BLaER1 (cell line): ENCODE results near the gene IFT122.
"Not testable (repeated sequence)": the region's sequence is repeated elsewhere in the genome, so short reads cannot be mapped to it uniquely, and the experiment has no call there.

ENCODE experiments used
- H3K27ac ChIP-seq: shearing (Covaris generic); formaldehyde crosslinking; 2 replicates; pipeline ENCODE4 v1.8.1; 2022
- H3K27me3 ChIP-seq: shearing (Covaris generic); formaldehyde crosslinking; 2 replicates; pipeline ENCODE4 v1.8.1; 2022
- H3K36me3 ChIP-seq: shearing (Covaris generic); formaldehyde crosslinking; 2 replicates; pipeline ENCODE4 v1.8.1; 2022
- H3K4me1 ChIP-seq: shearing (Covaris generic); formaldehyde crosslinking; 2 replicates; pipeline ENCODE4 v1.8.1; 2022
- H3K4me2 ChIP-seq: shearing (Covaris generic); formaldehyde crosslinking; 2 replicates; pipeline ENCODE4 v1.8.1; 2022
- H3K4me3 ChIP-seq: shearing (Covaris generic); formaldehyde crosslinking; 2 replicates; pipeline ENCODE4 v1.8.1; 2022
- H3K9ac ChIP-seq: shearing (Covaris generic); formaldehyde crosslinking; 2 replicates; pipeline ENCODE4 v1.8.1; 2022
- H3K9me3 ChIP-seq: shearing (Covaris generic); formaldehyde crosslinking; 2 replicates; pipeline ENCODE4 v1.8.1; 2022
- H4K20me1 ChIP-seq: shearing (Covaris generic); formaldehyde crosslinking; 2 replicates; pipeline ENCODE4 v1.8.1; 2022
- Cebpa-rat ChIP-seq: shearing (Covaris generic); IDR thresholded peaks from 2 replicates; pipeline ENCODE4 v1.8.1; 2022

Gene IFT122

GRCh38 chr3:129492691-129493090 lies 52.7 kb downstream of the IFT122 start:
- no peak for TF ChIP-seq Cebpa-rat
- no peak overlapping the region for H3K4me2 ChIP-seq
- H4K20me1 ChIP-seq: no peaks in the 10 kb centered on the region
- H3K9ac ChIP-seq: no peak overlapping the region
- no peak overlapping the region for H3K27ac ChIP-seq
- peaks cover 7% of the 10 kb centered on the region for H3K4me1 ChIP-seq
- H3K27me3 ChIP-seq: no peaks in the 10 kb centered on the region
- peaks cover 63% of the 10 kb centered on the region for H3K36me3 ChIP-seq
- H3K9me3 ChIP-seq: no peaks in the 10 kb centered on the region
- no peak overlapping the region for H3K4me3 ChIP-seq

GRCh38 chr3:129493206-129493605 lies 53.2 kb downstream of the IFT122 start:
- Histone ChIP-seq H3K9ac (no peak overlapping the region), H4K20me1 (no peaks in the 10 kb centered on the region), H3K4me1 (peaks cover 7% of the 10 kb centered on the region), H3K27ac (no peak overlapping the region), H3K9me3 (no peaks in the 10 kb centered on the region), H3K4me3 (no peak overlapping the region), H3K4me2 (no peak overlapping the region), H3K36me3 (peaks cover 61% of the 10 kb centered on the region), H3K27me3 (no peaks in the 10 kb centered on the region)
- no peak for TF ChIP-seq Cebpa-rat

- not testable (repeated sequence) for H4K20me1 ChIP-seq, H3K9ac ChIP-seq, H3K4me1 ChIP-seq, H3K27me3 ChIP-seq, H3K9me3 ChIP-seq, H3K4me2 ChIP-seq, H3K4me3 ChIP-seq, H3K27ac ChIP-seq
- peaks cover 57% of the 10 kb centered on the region for H3K36me3 ChIP-seq
Observed at GRCh38 chr3:129494499-129494898, 54.5 kb downstream of the IFT122 start.

- H4K20me1 ChIP-seq, H3K9ac ChIP-seq, H3K27ac ChIP-seq, H3K4me2 ChIP-seq, H3K9me3 ChIP-seq, H3K4me1 ChIP-seq, H3K27me3 ChIP-seq, H3K4me3 ChIP-seq: not testable (repeated sequence)
- H3K36me3 ChIP-seq: peaks cover 62% of the 10 kb centered on the region
Observed at GRCh38 chr3:129495006-129495639, 55.1 kb downstream of the IFT122 start.

GRCh38 chr3:129497876-129498275 lies 57.9 kb downstream of the IFT122 start:
- H3K27ac ChIP-seq, H3K27me3 ChIP-seq, H3K9me3 ChIP-seq, H3K4me2 ChIP-seq, H3K4me1 ChIP-seq, H3K4me3 ChIP-seq, H3K9ac ChIP-seq, H4K20me1 ChIP-seq: not testable (repeated sequence)
- H3K36me3 ChIP-seq: peaks cover 62% of the 10 kb centered on the region

GRCh38 chr3:129498603-129499488 lies 58.8 kb downstream of the IFT122 start:
- not testable (repeated sequence) for H3K4me3 ChIP-seq, H3K27me3 ChIP-seq, H3K27ac ChIP-seq, H3K9me3 ChIP-seq, H3K9ac ChIP-seq, H4K20me1 ChIP-seq, H3K4me1 ChIP-seq, H3K4me2 ChIP-seq
- H3K36me3 ChIP-seq: peaks cover 55% of the 10 kb centered on the region

- not testable (repeated sequence) for H4K20me1 ChIP-seq, H3K27me3 ChIP-seq, H3K27ac ChIP-seq, H3K9ac ChIP-seq, H3K9me3 ChIP-seq, H3K4me2 ChIP-seq, H3K4me3 ChIP-seq, H3K4me1 ChIP-seq
- peaks cover 56% of the 10 kb centered on the region for H3K36me3 ChIP-seq
Observed at GRCh38 chr3:129499604-129500333, 59.7 kb downstream of the IFT122 start.

GRCh38 chr3:129500334-129500658 lies 60.3 kb downstream of the IFT122 start:
- no peak overlapping the region for H3K4me3 ChIP-seq
- H3K9me3 ChIP-seq: no peaks in the 10 kb centered on the region
- H3K36me3 ChIP-seq: peaks cover 59% of the 10 kb centered on the region
- H3K27me3 ChIP-seq: no peaks in the 10 kb centered on the region
- H4K20me1 ChIP-seq: no peaks in the 10 kb centered on the region
- H3K27ac ChIP-seq: no peak overlapping the region
- no peak overlapping the region for H3K4me2 ChIP-seq
- H3K4me1 ChIP-seq: peaks cover 12% of the 10 kb centered on the region
- no peak overlapping the region for H3K9ac ChIP-seq
- no peak for TF ChIP-seq Cebpa-rat

- H4K20me1 ChIP-seq: no peaks in the 10 kb centered on the region
- no peak overlapping the region for H3K4me2 ChIP-seq
- TF ChIP-seq Cebpa-rat: no peak
- no peaks in the 10 kb centered on the region for H3K27me3 ChIP-seq
- no peak overlapping the region for H3K9ac ChIP-seq
- peaks cover 25% of the 10 kb centered on the region for H3K4me1 ChIP-seq
- H3K27ac ChIP-seq: no peak overlapping the region
- H3K4me3 ChIP-seq: no peak overlapping the region
- H3K36me3 ChIP-seq: peaks cover 51% of the 10 kb centered on the region
- no peaks in the 10 kb centered on the region for H3K9me3 ChIP-seq
Observed at GRCh38 chr3:129501630-129502029, 61.6 kb downstream of the IFT122 start.

GRCh38 chr3:129502641-129503408 lies 62.8 kb downstream of the IFT122 start:
- no peaks in the 10 kb centered on the region for H3K27me3 ChIP-seq
- no peak overlapping the region for H3K4me3 ChIP-seq
- no peak overlapping the region for H3K4me2 ChIP-seq
- no peak for TF ChIP-seq Cebpa-rat
- H3K9me3 ChIP-seq: no peaks in the 10 kb centered on the region
- H3K36me3 ChIP-seq: peaks cover 45% of the 10 kb centered on the region
- H3K4me1 ChIP-seq: peaks cover 37% of the 10 kb centered on the region
- H3K9ac ChIP-seq: no peak overlapping the region
- no peaks in the 10 kb centered on the region for H4K20me1 ChIP-seq
- no peak overlapping the region for H3K27ac ChIP-seq
